ENCODE results near the gene IL10.

Gene IL10

GRCh38 chr1:206739411-206740076 lies 32.8 kb downstream of the IL10 start:
- ChIA-PET CTCF (interaction anchor here (0.8 to 3.6 kb wide), 30 partner anchors 13 to 260 kb away, joined by 3 to 17 read pairs (median 4); partner anchors contain the start of gene IL10), POLR2A (interaction anchor here (1.3 to 1.4 kb wide), 2 partner anchors 26 to 30 kb away, joined by 4 to 6 read pairs; no protein-coding TSS in a partner anchor)
- peak; percentile 84 for DNase-seq (ENCODE audit: extremely low spot score)
- TF ChIP-seq CTCF (IDR thresholded peaks at IDR 0.05; ENCODE audit: control extremely low read depth, extremely low read depth, low read depth, missing control alignments) = no peak

- DNase-seq (ENCODE audit: extremely low spot score) = no peak
- ChIA-PET CTCF (interaction anchor here (0.8 to 14.9 kb wide), 23 partner anchors 13 to 244 kb away, joined by 3 to 464 read pairs (median 5); partner anchors contain the start of gene IL10), POLR2A (interaction anchor here (1.3 to 1.4 kb wide), 2 partner anchors 27 to 31 kb away, joined by 4 to 6 read pairs; no protein-coding TSS in a partner anchor)
- TF ChIP-seq CTCF (IDR thresholded peaks at IDR 0.05; ENCODE audit: control extremely low read depth, extremely low read depth, low read depth, missing control alignments) = peak; percentile 40
These were observed 33.6 kb downstream of the IL10 start for GRCh38 chr1:206738370-206739366.

DNA sequence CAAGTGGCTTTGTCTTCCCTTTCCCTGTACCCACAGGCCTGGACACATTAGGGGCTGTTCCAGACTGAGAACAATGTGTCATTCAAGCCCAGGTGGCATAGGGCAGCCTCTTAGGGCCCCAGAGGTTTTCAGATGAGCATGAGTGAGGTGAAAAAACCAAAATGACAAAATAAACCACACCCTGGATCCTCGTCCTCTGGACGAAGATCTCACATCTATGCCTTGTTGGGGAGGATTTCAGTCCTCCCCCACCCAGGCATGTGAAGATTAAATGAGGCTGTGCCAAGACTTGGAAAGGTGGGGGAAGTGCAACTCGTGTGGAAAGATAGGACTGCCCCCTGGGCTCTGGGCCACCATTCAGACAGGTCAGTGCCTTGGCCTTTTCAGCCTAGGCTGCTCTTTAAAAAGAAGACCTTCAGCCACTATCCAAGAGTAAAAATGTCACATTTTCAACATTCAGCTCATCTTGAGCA lies 34.5 kb downstream of the IL10 start:
- TF ChIP-seq CTCF (IDR thresholded peaks at IDR 0.05; ENCODE audit: control extremely low read depth, extremely low read depth, low read depth, missing control alignments) = no peak
- POLR2A ChIA-PET = no interaction called here
- no peak for DNase-seq (ENCODE audit: extremely low spot score)
- CTCF ChIA-PET = interaction anchor here (0.8 to 14.9 kb wide), 8 partner anchors 12 to 243 kb away, joined by 3 to 464 read pairs (median 38); no protein-coding TSS in a partner anchor

DNA sequence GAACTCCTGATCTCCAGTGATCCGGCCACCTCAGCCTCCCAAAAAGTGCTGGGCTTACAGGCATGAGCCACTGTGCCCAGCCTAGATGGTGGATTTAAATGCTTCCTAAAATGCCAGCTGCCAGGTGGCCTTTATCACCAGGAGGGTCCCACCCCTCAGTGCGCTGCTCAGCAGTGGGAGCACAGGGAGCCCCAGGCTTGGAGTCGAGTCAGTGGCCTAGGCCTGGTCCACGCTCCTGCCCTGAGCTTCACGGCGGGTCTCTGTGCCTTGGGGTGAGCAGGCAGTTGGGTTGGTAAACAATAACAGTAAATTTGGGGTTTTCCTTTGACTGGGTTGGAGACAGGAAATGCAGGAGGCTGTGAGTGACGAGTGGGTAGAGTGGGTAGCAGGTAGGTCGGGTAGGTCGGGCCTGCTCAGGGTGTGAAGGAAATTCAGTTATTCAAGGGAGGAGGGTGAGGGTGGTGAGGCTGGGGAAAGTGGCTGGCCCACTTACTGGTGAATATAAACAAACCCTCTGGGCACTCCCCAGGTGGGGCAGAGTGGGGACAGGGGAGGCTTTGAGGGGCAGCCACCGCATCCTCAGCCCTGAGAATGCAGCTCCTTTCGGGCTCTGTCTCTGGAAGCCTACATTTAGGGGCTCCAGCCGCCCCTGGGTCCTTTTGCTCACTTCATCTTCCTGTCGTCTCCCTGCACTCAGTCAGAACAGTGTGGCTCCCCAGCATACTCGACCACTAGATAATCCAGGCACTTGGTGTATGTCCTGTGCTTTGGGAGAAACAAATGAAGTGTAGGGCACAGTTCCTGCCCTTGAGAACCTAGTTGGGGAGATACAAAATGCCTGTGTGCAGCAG lies 35.2 kb downstream of the IL10 start:
- no peak for DNase-seq (ENCODE audit: extremely low spot score)
- ChIA-PET CTCF (interaction anchor here (0.6 to 14.9 kb wide), 12 partner anchors 12 to 244 kb away, joined by 3 to 464 read pairs (median 16); partner anchors contain the start of gene FCAMR), POLR2A (no interaction called here)
- TF ChIP-seq CTCF (IDR thresholded peaks at IDR 0.05; ENCODE audit: control extremely low read depth, extremely low read depth, low read depth, missing control alignments) = no peak

DNA sequence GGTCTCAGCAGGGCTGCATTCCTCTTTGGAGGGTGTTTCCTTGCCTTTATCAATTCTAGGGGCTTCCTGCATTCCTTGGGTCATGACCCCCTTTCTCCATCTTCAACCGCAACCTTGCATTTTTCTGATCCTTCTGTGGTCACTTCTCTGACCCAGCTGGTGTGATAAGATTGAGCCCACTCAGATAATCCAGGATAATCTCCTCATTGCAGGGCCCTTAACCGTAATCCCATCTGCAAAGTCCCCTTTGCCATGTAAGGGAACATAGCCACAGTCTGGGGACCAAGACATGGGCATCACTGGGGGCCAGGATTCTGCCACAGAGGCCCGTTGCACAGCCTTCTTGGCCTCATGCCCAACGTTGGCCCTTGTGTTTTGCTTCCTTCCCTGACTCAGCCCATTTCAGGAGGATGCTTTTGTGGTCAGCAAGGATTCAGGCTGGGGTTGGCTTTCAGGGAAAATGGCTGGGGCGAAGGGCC lies 36.7 kb downstream of the IL10 start:
- POLR2A ChIA-PET = interaction anchor here (0.6 kb wide), 1 partner anchor 394 kb away, joined by 3 read pairs; no protein-coding TSS in a partner anchor
- no peak for TF ChIP-seq CTCF (IDR thresholded peaks at IDR 0.05; ENCODE audit: control extremely low read depth, extremely low read depth, low read depth, missing control alignments)

More for the DNA sequence above, 36.7 kb downstream of the IL10 start:
- CTCF ChIA-PET = interaction anchor here (0.6 to 14.9 kb wide), 48 partner anchors 7 to 256 kb away, joined by 3 to 464 read pairs (median 7); partner anchors contain the start of genes FCAMR, IL10, IL19 and IL24
- no peak for DNase-seq (ENCODE audit: extremely low spot score)
